COLO829 (cell line): Measurements from ENCODE around the gene RFNG.

ENCODE experiments used
- DNase-seq: peaks from one replicate; pipeline ENCODE4 v3.0.0; 2012; ENCODE audit warnings: low spot score

Gene RFNG

DNA sequence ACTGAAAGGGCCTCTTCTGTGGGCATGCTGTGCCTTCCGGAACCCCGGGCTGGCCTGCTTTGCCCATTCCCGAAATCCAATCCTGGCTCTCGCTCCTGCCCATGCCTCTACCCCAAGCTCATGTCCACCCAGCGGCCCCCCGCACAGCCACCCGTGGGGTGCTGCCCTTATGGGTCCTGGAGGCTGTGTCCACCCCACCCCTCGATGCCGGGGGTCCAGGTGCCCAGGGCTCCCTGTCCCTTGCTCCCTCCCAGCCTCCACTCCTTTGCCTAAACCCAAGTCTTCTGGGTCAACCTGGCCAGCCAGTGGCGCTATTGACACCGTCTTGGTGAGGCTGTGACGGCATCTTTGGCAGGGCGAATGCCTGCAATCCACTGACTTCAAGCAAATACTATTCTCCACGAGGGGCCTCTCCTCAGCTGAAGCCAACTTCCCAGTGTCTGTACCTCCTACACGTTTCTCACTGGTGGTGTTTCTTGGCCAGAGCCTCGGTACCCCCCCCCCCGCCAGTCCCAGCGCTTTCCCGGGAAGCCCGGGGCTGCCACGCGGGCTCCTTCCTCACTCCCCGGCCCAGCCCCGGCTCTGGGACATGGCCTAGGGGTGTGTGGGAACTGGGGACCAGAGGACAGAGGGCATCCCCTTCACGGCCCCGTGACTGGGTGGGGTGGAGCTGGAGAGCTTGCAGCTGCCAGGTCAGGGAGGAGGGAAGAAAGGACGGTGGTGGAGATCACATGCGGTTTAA is 26.2 kb upstream of the RFNG start:
- no peak for DNase-seq

DNA sequence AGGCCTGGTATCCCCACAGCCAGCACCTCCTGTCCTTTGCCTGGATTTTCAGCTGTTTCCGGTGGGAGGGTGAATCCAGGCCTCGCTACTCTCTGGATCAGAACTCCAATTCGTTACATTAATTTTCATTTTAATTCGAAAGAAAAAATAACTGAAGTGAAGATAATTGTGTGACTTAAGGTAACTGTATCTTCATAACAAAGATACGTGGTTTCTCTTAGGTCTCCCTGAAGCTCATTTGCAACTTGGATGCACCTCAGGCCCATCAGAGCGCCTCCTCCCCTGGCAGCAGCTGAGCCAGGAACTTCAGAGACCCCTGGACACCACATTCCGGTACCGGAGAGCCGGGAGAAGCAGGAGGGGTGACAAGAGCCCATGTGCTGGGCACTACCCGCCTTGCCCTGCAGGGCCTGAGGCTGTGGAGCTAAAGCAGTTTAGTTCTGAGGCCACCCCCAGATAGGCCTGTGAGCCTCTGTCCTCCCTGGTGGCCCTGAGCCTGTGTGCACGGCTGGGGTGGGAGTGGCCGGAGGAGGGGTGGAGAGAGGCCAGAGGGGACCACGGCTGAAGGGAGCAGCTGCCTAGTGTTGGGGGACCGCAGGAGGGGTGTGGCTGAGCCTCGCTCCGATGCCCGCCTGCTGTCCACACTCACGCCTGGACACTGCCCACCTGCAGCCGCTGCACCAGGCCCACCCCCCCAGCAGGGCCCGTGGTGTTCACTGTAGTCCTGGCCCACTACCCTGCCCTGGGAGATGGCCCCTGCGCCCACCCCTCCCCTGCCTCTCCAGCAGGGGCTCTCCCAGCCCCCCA is 25.4 kb upstream of the RFNG start:
- no peak for DNase-seq

- no peak for DNase-seq
Measured at GRCh38 chr17:82076018-82076784, 24.6 kb upstream of the RFNG start.

GRCh38 chr17:82073446-82073845 is 21.8 kb upstream of the RFNG start:
- DNase-seq: no peak

- DNase-seq: no peak
Measured at GRCh38 chr17:82072827-82073226, 21.2 kb upstream of the RFNG start.

GRCh38 chr17:82070611-82071010 is 19.0 kb upstream of the RFNG start:
- no peak for DNase-seq

DNA sequence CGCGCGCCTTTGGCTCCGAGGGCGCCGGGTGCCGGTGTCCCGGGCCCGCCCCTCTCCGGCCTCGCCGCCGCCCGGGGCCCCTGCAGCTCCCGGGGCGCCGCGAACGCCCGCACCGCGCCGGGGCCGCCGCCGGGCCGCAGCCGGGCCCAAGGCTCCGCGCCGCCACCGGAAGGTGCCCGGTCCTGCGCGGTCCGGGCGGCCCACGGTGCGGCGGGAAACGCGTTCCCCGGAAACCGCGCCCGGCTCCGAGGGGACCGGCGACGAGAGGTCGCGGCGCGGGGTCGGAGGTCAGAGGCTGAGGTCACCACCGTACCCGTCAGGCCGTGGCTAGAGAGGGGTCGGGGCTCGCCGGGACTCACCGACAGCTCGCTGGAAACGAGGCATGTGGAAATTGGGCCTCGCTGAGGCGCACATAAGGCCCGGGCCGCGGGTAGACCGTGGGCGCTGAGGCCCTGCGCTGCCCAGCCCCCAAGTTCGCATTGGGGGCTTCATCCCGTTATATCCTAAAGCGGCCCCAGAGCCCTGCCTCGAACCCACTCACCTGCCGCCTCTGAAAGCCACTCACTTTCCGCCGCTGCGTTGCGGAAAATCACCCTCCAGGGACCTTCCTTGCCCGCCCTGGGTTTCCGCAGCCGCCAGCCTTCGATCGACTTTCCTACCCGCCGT is 14.2 kb upstream of the RFNG start, which contains the start of gene DUS1L:
TSS of gene DUS1L (minus strand) at position 167 of the 666 bp plus-strand sequence. CDS start 745 bp downstream, outside the sequence.
- DNase-seq: peak; percentile 66

GRCh38 chr17:82065193-82065637 is 13.6 kb upstream of the RFNG start:
- peak; percentile 26 for DNase-seq

DNA sequence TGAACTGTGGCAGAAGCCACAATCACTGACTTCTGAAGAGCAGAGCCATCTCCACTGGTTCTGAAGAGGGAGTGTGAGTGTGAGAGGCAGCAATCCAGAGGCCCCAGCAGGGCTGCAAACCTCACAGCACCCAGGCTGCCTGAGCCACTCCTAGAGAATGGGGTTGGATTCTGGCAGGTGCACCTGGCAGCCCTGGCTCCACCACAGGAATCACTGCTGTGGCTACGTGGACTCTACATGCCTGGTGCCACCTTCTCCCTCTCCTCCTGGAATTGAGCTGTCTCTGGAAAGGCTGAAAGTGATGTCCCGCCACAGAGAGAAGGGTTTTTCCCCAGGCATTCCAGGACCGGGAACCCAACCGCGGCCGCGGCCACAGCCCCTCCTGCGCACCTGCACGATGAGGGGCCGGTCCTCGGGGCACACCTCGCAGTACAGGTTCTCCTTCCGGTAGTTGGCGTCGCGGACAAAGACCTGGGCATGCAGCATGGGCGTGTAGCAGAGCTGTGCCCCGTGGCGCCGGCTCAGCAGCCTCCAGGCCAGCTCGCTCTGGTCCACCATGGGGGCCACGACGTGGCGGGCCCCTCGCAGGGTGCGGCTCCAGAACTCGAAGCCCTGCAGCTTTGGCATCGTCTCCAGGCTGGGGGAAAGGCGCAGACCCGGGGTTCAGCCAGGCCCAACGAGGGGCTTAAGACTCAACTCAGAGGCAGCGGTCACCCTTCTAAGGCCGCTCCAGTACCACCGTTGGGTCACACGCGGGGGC is 13.0 kb upstream of the RFNG start:
- peak; percentile 14 for DNase-seq

- no peak for DNase-seq
Measured at GRCh38 chr17:82063424-82064415, 12.1 kb upstream of the RFNG start.

- no peak for DNase-seq
Measured at GRCh38 chr17:82062984-82063368, 11.4 kb upstream of the RFNG start.

- no peak for DNase-seq
Measured at GRCh38 chr17:82062076-82062983, 10.7 kb upstream of the RFNG start.

- DNase-seq: no peak
Measured at GRCh38 chr17:82061047-82061925, 9.7 kb upstream of the RFNG start.

DNA sequence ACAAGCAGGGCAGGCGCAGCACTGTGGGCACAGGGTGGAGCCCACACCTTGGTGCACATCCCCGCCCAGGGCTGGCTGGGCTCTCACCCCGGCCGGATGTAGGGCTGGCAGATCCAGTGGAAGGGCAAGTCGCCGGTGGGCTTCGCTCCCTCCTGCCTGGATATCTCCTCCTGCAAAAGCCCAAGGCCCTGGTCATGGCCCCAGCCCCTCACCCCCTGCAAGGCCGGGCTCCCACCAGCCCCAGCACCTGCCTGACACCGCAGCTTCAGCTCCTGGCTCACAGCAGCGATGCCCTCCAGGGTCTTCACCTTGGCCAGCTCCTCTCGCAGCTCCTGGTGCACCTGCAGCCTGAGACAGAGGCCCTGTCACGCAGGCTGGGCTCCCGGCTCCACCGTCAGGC is 9.0 kb upstream of the RFNG start:
- no peak for DNase-seq

- no peak for DNase-seq
Measured at GRCh38 chr17:82060001-82060380, 8.4 kb upstream of the RFNG start.

- DNase-seq: no peak
Measured at GRCh38 chr17:82059272-82060000, 7.8 kb upstream of the RFNG start.

- DNase-seq: no peak
Measured at GRCh38 chr17:82058855-82059249, 7.2 kb upstream of the RFNG start.
